AG04450 (cell line): ENCODE results near the gene ATXN1. TPM values are rescaled to one million over a fixed set of nuclear protein-coding genes. Genes with fewer than 3 reads are reported as not detected.

Source experiments
- CTCF ChIA-PET: fragments of 300-600, 350-600 bp; formaldehyde crosslinking; extraction: SDS; loops from one replicate; lab custom pipeline; 2022; ENCODE audit warnings: antibody characterized with exemption, inconsistent platforms; lab: Charles Lee
- POLR2A ChIA-PET: fragments of 350-600 bp; formaldehyde crosslinking; extraction: SDS; loops from one replicate; lab custom pipeline; 2021; ENCODE audit warnings: antibody characterized with exemption, inconsistent platforms; lab: Yijun Ruan, JAX
- DNase-seq: peaks from one replicate; pipeline ENCODE4 v3.0.0-alpha.2; 2011; ENCODE audit warnings: low read depth, low spot score
- H3K27ac ChIP-seq: one replicate; pipeline ENCODE4 v1.5.1; 2012; ENCODE audit warnings: low read depth, low read length, control low read depth
- H3K27me3 ChIP-seq: one replicate; pipeline ENCODE4 v1.6.0; 2012; ENCODE audit warnings: low read length; ENCODE audit not compliant: control insufficient read depth, insufficient read depth
- H3K4me3 ChIP-seq: 2 replicates; pipeline ENCODE4 v1.5.1; 2011; ENCODE audit warnings: mild to moderate bottlenecking, low read depth, low read length, control low read depth
- H3K9me3 ChIP-seq: 2 replicates; pipeline ENCODE4 v1.5.1; 2012; ENCODE audit warnings: low read length; ENCODE audit not compliant: control insufficient read depth, insufficient read depth
- polyA plus RNA-seq: library from polyadenylated mRNA; depleted of rRNA; stranded (reverse); fragments of >200 nt; gene quantifications from 2 replicates; pipeline ENCODE4 v1.2.3, GENCODE V29; 2011
- TF ChIP-seq, protein P1 (sequence below): IDR thresholded peaks from 2 replicates; pipeline ENCODE4 v1.5.1; 2011; ENCODE audit warnings: low read depth, low read length, control low read depth, inconsistent platforms

The ATXN1 gene
- polyA plus RNA-seq, 1 experiment = 12.6 TPM

GRCh38 chr6:16546861-16547260 is 214.4 kb downstream of the ATXN1 start:
- TF ChIP-seq, protein P1, sequence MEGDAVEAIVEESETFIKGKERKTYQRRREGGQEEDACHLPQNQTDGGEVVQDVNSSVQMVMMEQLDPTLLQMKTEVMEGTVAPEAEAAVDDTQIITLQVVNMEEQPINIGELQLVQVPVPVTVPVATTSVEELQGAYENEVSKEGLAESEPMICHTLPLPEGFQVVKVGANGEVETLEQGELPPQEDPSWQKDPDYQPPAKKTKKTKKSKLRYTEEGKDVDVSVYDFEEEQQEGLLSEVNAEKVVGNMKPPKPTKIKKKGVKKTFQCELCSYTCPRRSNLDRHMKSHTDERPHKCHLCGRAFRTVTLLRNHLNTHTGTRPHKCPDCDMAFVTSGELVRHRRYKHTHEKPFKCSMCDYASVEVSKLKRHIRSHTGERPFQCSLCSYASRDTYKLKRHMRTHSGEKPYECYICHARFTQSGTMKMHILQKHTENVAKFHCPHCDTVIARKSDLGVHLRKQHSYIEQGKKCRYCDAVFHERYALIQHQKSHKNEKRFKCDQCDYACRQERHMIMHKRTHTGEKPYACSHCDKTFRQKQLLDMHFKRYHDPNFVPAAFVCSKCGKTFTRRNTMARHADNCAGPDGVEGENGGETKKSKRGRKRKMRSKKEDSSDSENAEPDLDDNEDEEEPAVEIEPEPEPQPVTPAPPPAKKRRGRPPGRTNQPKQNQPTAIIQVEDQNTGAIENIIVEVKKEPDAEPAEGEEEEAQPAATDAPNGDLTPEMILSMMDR = no peak
- Histone ChIP-seq H3K27me3 (no peaks in the 10 kb centered on the region), H3K9me3 (no peaks in the 10 kb centered on the region), H3K27ac (no peak overlapping the region), H3K4me3 (no peak overlapping the region)
- ChIA-PET CTCF (interaction anchor here (1.4 kb wide), 1 partner anchor 193 kb away, joined by 3 read pairs; no protein-coding TSS in a partner anchor), POLR2A (no interaction called here)
- DNase-seq = no peak

- Histone ChIP-seq H3K27ac (no peak overlapping the region), H3K9me3 (no peaks in the 10 kb centered on the region), H3K4me3 (no peak overlapping the region), H3K27me3 (no peaks in the 10 kb centered on the region)
- ChIA-PET CTCF (interaction anchor here (1.2 to 2.3 kb wide), 2 partner anchors 73 to 217 kb away, joined by 4 to 6 read pairs; no protein-coding TSS in a partner anchor), POLR2A (no interaction called here)
- TF ChIP-seq, protein P1 = no peak
- no peak for DNase-seq
Measured at GRCh38 chr6:16545382-16545781, 215.9 kb downstream of the ATXN1 start.

- TF ChIP-seq, protein P1 = no peak
- POLR2A ChIA-PET = interaction anchor here (0.7 kb wide), 1 partner anchor 123 kb away, joined by 3 read pairs; no protein-coding TSS in a partner anchor
- DNase-seq = no peak
- no peaks in the 10 kb centered on the region for H3K27me3 ChIP-seq
- CTCF ChIA-PET = interaction anchor here (1.7 to 2.3 kb wide), 2 partner anchors 13 to 218 kb away, joined by 4 to 6 read pairs; no protein-coding TSS in a partner anchor
- H3K4me3 ChIP-seq = no peak overlapping the region
- no peaks in the 10 kb centered on the region for H3K9me3 ChIP-seq
- H3K27ac ChIP-seq = no peak overlapping the region
Measured at GRCh38 chr6:16544521-16544920, 216.7 kb downstream of the ATXN1 start.

DNA sequence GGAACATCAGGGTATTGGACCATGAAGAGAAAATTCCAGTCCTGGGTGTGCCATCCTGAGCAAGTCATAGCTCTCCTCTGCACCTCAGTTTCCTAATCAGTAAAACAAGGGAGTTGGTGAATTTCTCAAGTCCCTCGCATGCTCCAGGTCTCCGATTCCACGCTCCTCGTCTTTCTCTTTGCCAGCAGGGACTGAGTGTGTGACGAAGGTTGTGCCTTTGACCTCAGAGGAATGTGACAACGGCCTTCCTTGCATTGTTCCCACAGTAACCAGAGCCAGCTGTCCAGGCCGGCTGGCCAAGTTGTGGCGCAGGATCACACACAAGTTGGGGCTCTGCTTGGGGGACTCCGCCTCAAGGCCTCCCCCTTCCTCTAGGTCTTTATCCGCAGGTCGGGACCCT is 217.3 kb downstream of the ATXN1 start:
- Histone ChIP-seq H3K27ac (no peak overlapping the region), H3K4me3 (no peak overlapping the region), H3K9me3 (no peaks in the 10 kb centered on the region), H3K27me3 (no peaks in the 10 kb centered on the region)
- no peak for DNase-seq
- TF ChIP-seq, protein P1 = no peak
- ChIA-PET CTCF (interaction anchor here (1.7 kb wide), 1 partner anchor 12 kb away, joined by 4 read pairs; no protein-coding TSS in a partner anchor), POLR2A (interaction anchor here (0.7 kb wide), 1 partner anchor 123 kb away, joined by 3 read pairs; no protein-coding TSS in a partner anchor)

DNA sequence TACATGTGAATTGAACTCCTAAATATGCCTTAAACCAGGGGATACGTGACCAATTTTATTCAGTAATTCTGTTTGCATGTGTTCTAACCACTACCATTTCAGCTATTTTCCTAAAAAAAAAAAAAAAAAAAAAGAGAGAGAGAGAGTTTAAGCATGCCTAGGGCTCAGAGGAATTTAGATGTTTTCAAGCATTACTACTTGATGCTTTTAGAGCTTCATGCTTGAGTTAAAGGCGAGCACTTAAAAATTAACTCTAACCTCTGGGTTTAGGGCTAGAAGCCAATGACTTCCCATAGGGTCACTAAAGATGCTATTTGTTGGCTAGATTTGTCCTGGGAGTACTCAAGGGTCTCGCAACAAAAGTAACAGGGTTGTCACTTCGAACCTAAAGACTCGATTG is 217.7 kb downstream of the ATXN1 start:
- H3K27me3 ChIP-seq = no peaks in the 10 kb centered on the region
- POLR2A ChIA-PET = interaction anchor here (0.6 kb wide), 1 partner anchor 58 kb away, joined by 3 read pairs; no protein-coding TSS in a partner anchor
- H3K4me3 ChIP-seq = no peak overlapping the region
- DNase-seq = no peak
- H3K27ac ChIP-seq = no peak overlapping the region
- TF ChIP-seq, protein P1 = no peak
- H3K9me3 ChIP-seq = no peaks in the 10 kb centered on the region
- CTCF ChIA-PET = interaction anchor here (0.6 to 1.7 kb wide), 3 partner anchors 12 to 1269 kb away, joined by 4 to 7 read pairs (median 4); no protein-coding TSS in a partner anchor
